SJSA1 (cell line): ENCODE data around the gene ACBD6. TPM values are rescaled to one million over a fixed set of nuclear protein-coding genes. Genes with fewer than 3 reads are reported as not detected.
A peak's percentile ranks its signal among the peaks of the same experiment; 100 is the strongest.

Experiments
- DNase-seq, 2 experiments: peaks; one replicate each; pipeline ENCODE4 v3.0.0-alpha.2; 2015 to 2020; ENCODE audit warnings: low spot score in 2 of 2, low read depth in 1 of 2
- H3K27ac ChIP-seq: fragments of 250-450 bp; sonication (Bioruptor Pico); 2 replicates; pipeline ENCODE4 v1.5.1; 2020; ENCODE audit warnings: mild to moderate bottlenecking, moderate library complexity
- H3K27me3 ChIP-seq: fragments of 250-450 bp; sonication (Bioruptor Pico); replicated peaks from 2 replicates; pipeline ENCODE4 v1.5.1; 2020; ENCODE audit warnings: mild to moderate bottlenecking, moderate library complexity
- H3K36me3 ChIP-seq: fragments of 250-450 bp; sonication (Bioruptor Pico); 2 replicates; pipeline ENCODE4 v1.5.1; 2020; ENCODE audit warnings: mild to moderate bottlenecking
- H3K4me1 ChIP-seq: fragments of 250-450 bp; sonication (Bioruptor Pico); replicated peaks from 2 replicates; pipeline ENCODE4 v1.6.1; 2021; ENCODE audit warnings: mild to moderate bottlenecking
- H3K4me3 ChIP-seq: fragments of 250-450 bp; sonication (Bioruptor Pico); 2 replicates; pipeline ENCODE4 v1.5.1; 2020; ENCODE audit warnings: mild to moderate bottlenecking
- H3K9me3 ChIP-seq: fragments of 250-450 bp; sonication (Bioruptor Pico); replicated peaks from 2 replicates; pipeline ENCODE4 v1.5.1; 2020; ENCODE audit warnings: mild to moderate bottlenecking
- total RNA-seq: library from RNA; depleted of rRNA; stranded (reverse); fragments of >200 nt; shearing (Covaris generic); gene quantifications from 2 replicates; pipeline ENCODE4 v1.2.3, GENCODE V29; 2014

ACBD6 gene
- total RNA-seq, 1 experiment from 2014 or later: 71.7 TPM

GRCh38 chr1:180274221-180274620 is 228.2 kb downstream of the ACBD6 start:
- DNase-seq: peak in 1 of 2 experiments; percentile 31
- no peak overlapping the region for H3K4me3 ChIP-seq
- no peaks in the 10 kb centered on the region for H3K9me3 ChIP-seq
- peaks cover 68% of the 10 kb centered on the region for H3K4me1 ChIP-seq
- H3K36me3 ChIP-seq: peaks cover 52% of the 10 kb centered on the region
- no peaks in the 10 kb centered on the region for H3K27me3 ChIP-seq
- H3K27ac ChIP-seq: no peak overlapping the region

- Histone ChIP-seq H3K9me3 (no peaks in the 10 kb centered on the region), H3K36me3 (peaks cover 56% of the 10 kb centered on the region), H3K4me3 (no peak overlapping the region), H3K4me1 (peaks cover 60% of the 10 kb centered on the region), H3K27ac (no peak overlapping the region), H3K27me3 (no peaks in the 10 kb centered on the region)
- DNase-seq: peak in 1 of 2 experiments; percentile 16
These were observed 229.3 kb downstream of the ACBD6 start for GRCh38 chr1:180273066-180273465.

GRCh38 chr1:180272395-180272794 is 230.0 kb downstream of the ACBD6 start:
- Histone ChIP-seq H3K4me1 (peaks cover 54% of the 10 kb centered on the region), H3K9me3 (no peaks in the 10 kb centered on the region), H3K27ac (peak overlapping the region; percentile 59; the same call in 1 of the 2 replicates), H3K36me3 (peaks cover 53% of the 10 kb centered on the region), H3K4me3 (no peak overlapping the region), H3K27me3 (no peaks in the 10 kb centered on the region)
- no peak for DNase-seq

DNA sequence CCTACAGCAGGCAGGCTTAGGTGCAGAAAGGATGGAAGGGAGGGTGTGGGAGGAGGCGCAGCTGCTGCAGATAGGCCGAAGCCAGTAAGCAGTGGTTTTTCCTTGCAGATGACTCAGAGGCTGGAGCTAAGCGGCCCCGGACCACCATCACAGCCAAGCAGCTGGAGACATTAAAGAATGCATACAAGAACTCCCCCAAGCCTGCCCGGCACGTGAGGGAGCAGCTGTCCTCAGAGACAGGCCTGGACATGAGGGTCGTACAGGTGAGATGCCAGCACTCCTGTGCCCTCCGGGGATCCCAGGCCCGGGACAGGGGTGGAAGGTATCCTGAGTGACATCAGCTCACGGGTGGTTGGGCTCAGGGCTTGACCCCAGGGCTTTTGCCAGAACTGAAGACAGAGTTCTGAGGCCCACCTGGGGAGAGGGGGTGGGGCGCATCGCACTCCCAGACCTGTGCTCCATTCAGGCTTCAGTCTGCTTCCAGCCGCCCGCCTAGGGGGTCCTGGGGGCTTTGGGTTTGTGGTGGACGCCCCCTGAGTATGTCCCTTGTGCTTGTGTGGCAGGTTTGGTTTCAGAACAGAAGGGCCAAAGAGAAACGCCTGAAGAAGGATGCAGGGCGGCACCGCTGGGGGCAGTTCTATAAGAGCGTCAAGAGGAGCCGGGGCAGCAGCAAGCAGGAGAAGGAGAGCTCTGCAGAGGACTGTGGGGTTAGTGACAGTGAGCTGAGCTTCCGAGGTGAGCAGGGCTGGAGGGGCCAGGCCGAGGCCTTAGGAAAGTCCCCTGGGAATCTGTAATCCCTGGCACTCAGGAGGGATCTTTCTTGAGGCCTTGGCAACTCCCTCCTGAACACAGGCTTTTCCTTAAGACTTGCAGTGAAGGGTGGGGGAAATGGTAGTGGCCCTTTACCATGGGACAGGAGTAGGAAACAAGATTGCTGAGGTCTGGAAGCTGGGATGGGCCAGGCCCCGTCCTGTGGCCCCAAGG is 230.8 kb downstream of the ACBD6 start:
- peak; percentile 86 to 93 for DNase-seq
- Histone ChIP-seq H3K36me3 (peaks cover 47% of the 10 kb centered on the region), H3K4me1 (peaks cover 45% of the 10 kb centered on the region), H3K4me3 (peak overlapping the region; percentile 2; the same call in 1 of the 2 replicates), H3K27ac (peak overlapping the region; percentile 59), H3K9me3 (no peaks in the 10 kb centered on the region), H3K27me3 (no peaks in the 10 kb centered on the region)

GRCh38 chr1:180270530-180271271 is 231.7 kb downstream of the ACBD6 start:
- Histone ChIP-seq H3K36me3 (peaks cover 39% of the 10 kb centered on the region), H3K4me1 (peaks cover 37% of the 10 kb centered on the region), H3K4me3 (no peak overlapping the region), H3K27me3 (no peaks in the 10 kb centered on the region), H3K9me3 (no peaks in the 10 kb centered on the region), H3K27ac (no peak overlapping the region)
- no peak for DNase-seq

DNA sequence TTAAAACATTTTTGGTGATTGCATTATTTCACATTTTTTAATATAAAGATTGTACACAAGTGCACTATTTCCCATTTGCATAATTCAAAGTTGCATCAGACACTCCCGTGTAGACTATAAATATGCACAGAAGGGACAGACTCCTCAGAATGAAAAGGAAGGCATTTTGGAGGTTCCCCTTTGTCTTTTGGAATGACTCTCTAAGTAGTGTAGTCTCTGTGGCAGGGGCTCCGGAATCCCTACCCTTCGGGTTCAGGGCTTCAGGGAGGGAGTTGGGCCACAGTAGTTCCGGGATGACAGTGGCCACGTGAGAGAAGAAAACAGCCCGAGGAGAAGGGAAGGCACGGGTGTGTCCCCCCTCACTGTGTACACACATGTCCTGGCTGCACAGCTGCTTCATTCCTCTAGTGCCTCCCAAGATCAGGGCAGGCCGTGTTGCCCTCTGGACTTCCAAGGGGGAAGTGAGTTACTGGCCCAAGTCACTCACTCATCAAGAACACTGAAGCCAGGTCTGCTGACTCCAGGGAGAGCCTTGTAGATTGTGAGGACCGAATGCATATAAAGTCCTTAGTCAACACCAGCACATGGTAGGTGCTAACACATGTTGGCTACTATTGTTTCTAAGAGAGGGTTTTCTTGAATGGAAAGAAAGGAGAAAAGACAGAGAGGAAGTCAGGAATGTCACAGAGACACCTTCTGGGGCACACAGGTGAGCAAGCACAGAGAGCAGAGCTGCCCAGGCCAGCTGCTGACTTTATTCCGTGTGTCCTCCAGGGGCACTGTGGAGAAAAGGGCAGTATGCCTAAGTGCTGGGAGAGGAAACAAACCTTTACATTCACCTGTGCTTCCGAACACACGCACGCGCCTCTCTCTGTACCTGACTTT is 232.5 kb downstream of the ACBD6 start:
- Histone ChIP-seq H3K4me3 (no peak overlapping the region), H3K9me3 (no peaks in the 10 kb centered on the region), H3K27ac (no peak overlapping the region), H3K27me3 (no peaks in the 10 kb centered on the region), H3K36me3 (peaks cover 31% of the 10 kb centered on the region), H3K4me1 (peaks cover 32% of the 10 kb centered on the region)
- DNase-seq: peak in 1 of 2 experiments; percentile 38

GRCh38 chr1:180268556-180269075 is 233.8 kb downstream of the ACBD6 start:
- no peak overlapping the region for H3K4me3 ChIP-seq
- no peaks in the 10 kb centered on the region for H3K9me3 ChIP-seq
- no peak overlapping the region for H3K27ac ChIP-seq
- DNase-seq: peak in 1 of 2 experiments; percentile 32
- H3K36me3 ChIP-seq: peaks cover 18% of the 10 kb centered on the region
- H3K4me1 ChIP-seq: peaks cover 32% of the 10 kb centered on the region
- H3K27me3 ChIP-seq: no peaks in the 10 kb centered on the region

DNA sequence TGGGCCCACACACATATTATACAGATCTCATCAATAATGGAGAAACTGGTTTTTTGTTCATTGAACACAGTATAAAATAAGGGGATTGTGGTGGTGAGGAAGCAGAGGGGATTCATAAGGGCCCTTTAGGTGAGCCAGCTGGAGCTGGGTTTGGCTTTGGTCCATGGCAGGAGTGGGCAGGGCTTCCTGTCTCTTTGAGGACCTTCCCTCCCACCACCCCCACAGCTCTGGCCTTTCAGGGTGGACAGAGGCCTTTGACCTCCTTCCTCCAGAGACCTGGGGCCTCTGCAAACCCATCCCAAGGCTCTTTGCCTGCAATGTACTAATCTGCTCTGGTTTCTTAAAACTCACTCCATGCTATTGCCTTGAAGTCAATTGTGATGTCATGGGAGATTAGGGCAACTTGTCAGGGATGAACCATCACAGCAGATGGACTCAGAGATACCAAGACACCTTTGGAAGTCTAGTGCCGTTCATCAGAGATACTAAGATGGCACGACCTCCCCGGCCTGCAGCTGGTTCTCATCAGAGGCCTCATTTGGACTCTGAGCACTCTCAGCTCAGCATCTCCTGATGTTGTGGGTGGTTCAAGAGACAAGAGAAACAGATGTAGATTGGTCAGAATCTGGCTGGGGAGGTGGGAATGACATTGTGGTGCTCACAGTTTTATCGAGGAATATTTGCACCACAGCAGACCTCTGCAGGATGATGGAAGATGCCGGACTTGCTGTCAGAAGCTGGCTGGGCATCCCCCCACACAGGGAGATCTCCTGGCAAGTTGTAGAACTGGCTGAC is 234.4 kb downstream of the ACBD6 start:
- Histone ChIP-seq H3K9me3 (no peaks in the 10 kb centered on the region), H3K4me1 (peaks cover 36% of the 10 kb centered on the region), H3K27me3 (no peaks in the 10 kb centered on the region), H3K36me3 (peaks cover 12% of the 10 kb centered on the region; the same call in 1 of the 2 replicates), H3K4me3 (no peak overlapping the region), H3K27ac (no peak overlapping the region)
- peak in 1 of 2 experiments; percentile 37 for DNase-seq

DNA sequence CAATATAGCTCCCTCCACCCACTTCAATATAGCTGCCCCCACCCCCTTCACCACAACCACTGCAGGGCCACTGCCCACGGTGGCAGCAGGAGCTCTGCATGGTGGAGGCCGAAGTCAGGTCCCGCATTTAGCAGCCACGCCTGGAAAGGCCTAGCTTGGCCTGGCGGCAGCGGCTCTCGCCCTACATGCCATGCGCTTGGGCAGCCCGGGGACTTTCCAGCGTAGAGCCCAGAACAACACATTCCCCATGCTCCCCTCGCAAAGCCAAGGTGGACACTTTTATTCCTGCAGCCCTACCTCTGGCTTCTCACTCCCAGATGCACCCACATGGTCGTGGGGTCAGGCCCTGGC is 235.2 kb downstream of the ACBD6 start:
- Histone ChIP-seq H3K4me1 (peaks cover 39% of the 10 kb centered on the region), H3K9me3 (no peaks in the 10 kb centered on the region), H3K27ac (no peak overlapping the region), H3K4me3 (no peak overlapping the region), H3K27me3 (no peaks in the 10 kb centered on the region), H3K36me3 (0 out of 2 replicates have a peak, but pooled peaks cover 12% of the 10 kb centered on the region)
- DNase-seq: peak in 1 of 2 experiments; percentile 34

GRCh38 chr1:180266275-180267210 is 235.8 kb downstream of the ACBD6 start:
- Histone ChIP-seq H3K36me3 (0 out of 2 replicates have a peak, but pooled peaks cover 8% of the 10 kb centered on the region), H3K27ac (no peak overlapping the region), H3K4me3 (no peak overlapping the region), H3K27me3 (no peaks in the 10 kb centered on the region), H3K4me1 (peaks cover 32% of the 10 kb centered on the region), H3K9me3 (no peaks in the 10 kb centered on the region)
- DNase-seq: peak in 1 of 2 experiments; percentile 43

DNA sequence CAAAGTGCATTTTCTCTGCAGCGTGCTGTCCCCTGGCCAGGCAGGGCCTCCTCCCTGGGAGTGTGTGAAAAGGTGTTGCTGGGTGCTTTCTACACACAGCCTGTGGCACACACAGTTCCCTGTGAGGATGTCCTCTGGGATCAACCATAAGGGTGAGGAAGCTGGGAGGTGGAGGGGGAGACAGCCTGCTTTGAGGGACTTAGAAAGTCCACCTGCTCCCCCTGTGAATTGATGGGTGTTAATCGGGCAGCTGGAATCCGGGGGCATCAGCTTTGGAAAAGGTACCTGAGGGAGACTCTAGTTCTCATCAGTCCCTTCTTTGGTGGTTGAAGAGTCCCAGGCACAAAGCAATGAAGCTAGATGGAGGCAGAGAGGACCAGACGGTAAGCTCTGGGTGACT is 236.5 kb downstream of the ACBD6 start:
- H3K4me1 ChIP-seq: peaks cover 25% of the 10 kb centered on the region
- no peak overlapping the region for H3K4me3 ChIP-seq
- H3K27me3 ChIP-seq: no peaks in the 10 kb centered on the region
- 0 out of 2 replicates have a peak, but pooled peaks cover 7% of the 10 kb centered on the region for H3K36me3 ChIP-seq
- H3K27ac ChIP-seq: no peak overlapping the region
- no peak for DNase-seq
- H3K9me3 ChIP-seq: no peaks in the 10 kb centered on the region
